NOMO-1 treated with dmso at 0.1 percent for 144 hours (cell line): ENCODE results near the gene KLF6.
A peak's percentile ranks its signal among the peaks of the same experiment; 100 is the strongest.

Experiments used
- DNase-seq: peaks from one replicate; lab custom pipeline; 2025; ENCODE audit not compliant: unreplicated experiment; lab: John Stamatoyannopoulos, UW

Gene KLF6

GRCh38 chr10:3775696-3776551 lies 9.1 kb downstream of the KLF6 start:
- peak; percentile 33 for DNase-seq

GRCh38 chr10:3774814-3775695 lies 10.0 kb downstream of the KLF6 start:
- no peak for DNase-seq

- DNase-seq, result no peak
Measured at GRCh38 chr10:3774018-3774813, 10.8 kb downstream of the KLF6 start.

- no peak for DNase-seq
Measured at GRCh38 chr10:3773460-3774017, 11.5 kb downstream of the KLF6 start.

GRCh38 chr10:3772361-3773171 lies 12.4 kb downstream of the KLF6 start:
- no peak for DNase-seq

GRCh38 chr10:3770611-3771110 lies 14.3 kb downstream of the KLF6 start:
- no peak for DNase-seq

- peak; percentile 58 for DNase-seq
Measured at GRCh38 chr10:3769556-3769955, 15.5 kb downstream of the KLF6 start.

- no peak for DNase-seq
Measured at GRCh38 chr10:3766046-3766756, 18.8 kb downstream of the KLF6 start.

GRCh38 chr10:3765146-3765545 lies 19.9 kb downstream of the KLF6 start:
- DNase-seq, result peak; percentile 12

- no peak for DNase-seq
Measured at GRCh38 chr10:3764626-3765112, 20.3 kb downstream of the KLF6 start.

GRCh38 chr10:3763852-3764625 lies 21.0 kb downstream of the KLF6 start:
- DNase-seq, result no peak

GRCh38 chr10:3763035-3763456 lies 22.0 kb downstream of the KLF6 start:
- no peak for DNase-seq

GRCh38 chr10:3762309-3762708 lies 22.7 kb downstream of the KLF6 start:
- DNase-seq, result no peak

- no peak for DNase-seq
Measured at GRCh38 chr10:3761904-3762303, 23.1 kb downstream of the KLF6 start.

GRCh38 chr10:3761021-3761686 lies 23.9 kb downstream of the KLF6 start:
- DNase-seq, result peak; percentile 81

GRCh38 chr10:3760083-3760482 lies 24.9 kb downstream of the KLF6 start:
- no peak for DNase-seq

- no peak for DNase-seq
Measured at GRCh38 chr10:3759397-3759796, 25.6 kb downstream of the KLF6 start.

GRCh38 chr10:3758491-3758970 lies 26.5 kb downstream of the KLF6 start:
- no peak for DNase-seq
